HG03103 (cell line): ENCODE measurements around the gene GPR148.
"Not testable (repeated sequence)": the region's sequence is repeated elsewhere in the genome, so short reads cannot be mapped to it uniquely, and the experiment has no call there.

ENCODE experiments used
- ATAC-seq: cut with Tn5 transposase; IDR thresholded peaks from one replicate; pipeline ENCODE4 v1.9.1; 2021; ENCODE audit warnings: low read depth; ENCODE audit not compliant: unreplicated experiment

GPR148 gene, protein sequence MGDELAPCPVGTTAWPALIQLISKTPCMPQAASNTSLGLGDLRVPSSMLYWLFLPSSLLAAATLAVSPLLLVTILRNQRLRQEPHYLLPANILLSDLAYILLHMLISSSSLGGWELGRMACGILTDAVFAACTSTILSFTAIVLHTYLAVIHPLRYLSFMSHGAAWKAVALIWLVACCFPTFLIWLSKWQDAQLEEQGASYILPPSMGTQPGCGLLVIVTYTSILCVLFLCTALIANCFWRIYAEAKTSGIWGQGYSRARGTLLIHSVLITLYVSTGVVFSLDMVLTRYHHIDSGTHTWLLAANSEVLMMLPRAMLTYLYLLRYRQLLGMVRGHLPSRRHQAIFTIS

GRCh38 chr2:130728549-130729316 lies at the start of gene GPR148:
GPR148 (plus strand) TSS chr2:130729070; CDS start chr2:130729152, 82 bp downstream.
- no peak for ATAC-seq

DNA sequence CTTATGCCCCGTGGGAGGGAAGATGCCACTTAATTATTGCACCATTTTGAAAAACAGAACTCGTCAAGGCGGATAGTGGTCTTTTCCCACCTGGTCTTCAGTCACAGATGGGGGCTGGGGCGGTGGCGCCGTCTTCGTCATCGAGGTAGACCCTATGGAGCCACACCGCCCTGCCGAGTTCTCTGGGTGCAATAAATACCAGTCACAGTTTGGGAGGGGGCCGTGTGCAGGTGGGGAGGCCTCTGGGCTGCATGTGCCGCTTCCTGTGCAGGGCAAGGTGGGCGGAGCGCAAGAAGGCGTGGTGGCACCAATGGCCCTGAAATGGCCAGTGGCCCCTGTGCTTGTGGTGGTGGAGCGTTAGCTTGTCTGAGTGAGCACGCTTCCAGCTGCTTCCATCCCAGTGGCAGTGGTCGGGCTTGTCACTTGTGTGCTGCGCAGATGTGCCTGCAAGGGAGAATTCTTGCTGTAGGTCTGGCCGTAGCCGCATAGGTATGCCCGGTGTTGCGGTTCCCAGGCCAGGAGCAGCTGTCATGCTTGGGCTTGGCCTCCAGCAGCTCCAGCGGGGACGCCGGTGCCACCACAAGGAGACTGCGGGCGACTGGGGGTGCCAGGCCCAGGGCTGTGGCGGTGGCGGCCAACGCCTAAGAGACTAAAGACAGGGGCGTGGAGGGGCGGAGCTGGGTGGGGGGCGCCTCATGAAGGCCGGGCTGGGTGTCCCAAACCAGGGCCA lies 36.7 kb upstream of the GPR148 start:
- peak; percentile 38 for ATAC-seq

DNA sequence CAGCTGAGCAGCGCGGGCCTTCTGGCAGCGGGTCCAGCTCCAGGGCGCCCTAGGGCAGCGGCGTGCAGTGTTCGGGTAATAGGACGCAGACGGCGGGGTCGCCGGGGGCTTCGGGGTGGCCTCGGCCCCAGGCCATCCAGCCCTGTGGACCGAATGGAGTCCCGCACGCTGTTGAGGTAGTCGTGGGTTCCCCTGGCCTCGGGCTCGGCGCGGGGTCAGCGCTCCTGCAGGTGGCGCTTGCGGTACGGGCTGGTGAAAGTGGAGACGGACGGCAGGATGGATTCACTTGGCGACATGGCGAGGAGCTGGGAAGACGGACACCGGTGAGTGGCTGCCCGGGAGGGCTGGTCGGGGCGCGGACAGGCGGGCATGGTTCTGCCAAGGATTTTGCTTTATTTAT lies 35.4 kb upstream of the GPR148 start:
- not testable (repeated sequence) for ATAC-seq

DNA sequence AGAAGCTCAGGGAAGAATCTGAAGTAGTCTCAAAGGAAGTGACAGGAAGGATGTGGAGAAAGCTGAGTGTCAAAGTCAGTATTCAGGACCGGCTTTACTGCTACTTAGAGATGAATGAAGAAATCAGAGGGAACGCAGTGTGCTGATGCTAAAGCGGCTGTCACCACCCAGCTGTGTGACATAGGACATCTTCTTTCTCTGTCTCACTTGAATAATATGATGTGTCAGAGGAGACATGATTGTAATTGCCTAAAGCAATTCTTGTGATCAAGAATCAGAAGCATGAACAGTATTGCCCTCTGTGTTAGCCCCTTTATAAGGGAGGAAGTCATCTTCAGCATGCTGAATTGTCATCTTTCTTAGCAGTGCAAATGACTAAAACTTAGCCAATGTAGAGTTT lies 25.6 kb upstream of the GPR148 start:
- ATAC-seq = not testable (repeated sequence)

DNA sequence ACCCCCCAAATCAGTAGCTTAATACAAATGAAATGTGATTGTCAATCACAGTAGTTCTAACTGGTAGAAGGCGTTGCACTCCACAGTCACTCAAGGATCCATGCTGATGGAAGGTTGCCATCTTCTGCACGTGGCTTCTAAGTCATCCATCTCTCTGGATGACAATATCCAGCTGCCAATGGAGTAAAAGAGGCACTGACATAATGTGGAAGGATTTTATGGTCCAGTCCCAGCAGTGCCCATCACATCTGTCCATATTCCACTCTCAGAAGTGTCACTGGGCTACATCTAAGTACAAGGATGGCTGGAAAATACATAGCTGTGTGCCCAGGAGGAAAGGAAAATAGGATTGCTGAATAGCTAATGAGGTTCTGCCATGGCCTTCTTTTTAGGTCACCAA lies 14.1 kb upstream of the GPR148 start:
- not testable (repeated sequence) for ATAC-seq

- ATAC-seq = no peak
Observed at GRCh38 chr2:130720036-130720435, 8.8 kb upstream of the GPR148 start.

GRCh38 chr2:130720528-130720927 lies 8.3 kb upstream of the GPR148 start:
- ATAC-seq = no peak

- ATAC-seq = no peak
Observed at GRCh38 chr2:130724455-130724854, 4.4 kb upstream of the GPR148 start.

- ATAC-seq = no peak
Observed at GRCh38 chr2:130726614-130727180, 2.2 kb upstream of the GPR148 start.

- peak; percentile 95 for ATAC-seq
Observed at GRCh38 chr2:130727286-130727924, 1.5 kb upstream of the GPR148 start.

- no peak for ATAC-seq
Observed at GRCh38 chr2:130728007-130728454, 839 bp upstream of the GPR148 start.

DNA sequence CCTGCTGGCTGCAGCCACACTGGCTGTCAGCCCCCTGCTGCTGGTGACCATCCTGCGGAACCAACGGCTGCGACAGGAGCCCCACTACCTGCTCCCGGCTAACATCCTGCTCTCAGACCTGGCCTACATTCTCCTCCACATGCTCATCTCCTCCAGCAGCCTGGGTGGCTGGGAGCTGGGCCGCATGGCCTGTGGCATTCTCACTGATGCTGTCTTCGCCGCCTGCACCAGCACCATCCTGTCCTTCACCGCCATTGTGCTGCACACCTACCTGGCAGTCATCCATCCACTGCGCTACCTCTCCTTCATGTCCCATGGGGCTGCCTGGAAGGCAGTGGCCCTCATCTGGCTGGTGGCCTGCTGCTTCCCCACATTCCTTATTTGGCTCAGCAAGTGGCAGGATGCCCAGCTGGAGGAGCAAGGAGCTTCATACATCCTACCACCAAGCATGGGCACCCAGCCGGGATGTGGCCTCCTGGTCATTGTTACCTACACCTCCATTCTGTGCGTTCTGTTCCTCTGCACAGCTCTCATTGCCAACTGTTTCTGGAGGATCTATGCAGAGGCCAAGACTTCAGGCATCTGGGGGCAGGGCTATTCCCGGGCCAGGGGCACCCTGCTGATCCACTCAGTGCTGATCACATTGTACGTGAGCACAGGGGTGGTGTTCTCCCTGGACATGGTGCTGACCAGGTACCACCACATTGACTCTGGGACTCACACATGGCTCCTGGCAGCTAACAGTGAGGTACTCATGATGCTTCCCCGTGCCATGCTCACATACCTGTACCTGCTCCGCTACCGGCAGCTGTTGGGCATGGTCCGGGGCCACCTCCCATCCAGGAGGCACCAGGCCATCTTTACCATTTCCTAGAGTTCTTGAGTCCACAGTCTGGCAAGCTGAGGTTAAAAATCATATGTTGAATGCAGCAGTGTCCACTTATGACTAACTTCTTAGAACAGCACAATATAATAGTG lies 741 bp downstream of the GPR148 start:
- no peak for ATAC-seq

- ATAC-seq = not testable (repeated sequence)
Observed at GRCh38 chr2:130732257-130732656, 3.4 kb downstream of the GPR148 start.

- ATAC-seq = no peak
Observed at GRCh38 chr2:130735200-130735599, 6.3 kb downstream of the GPR148 start.

- ATAC-seq = no peak
Observed at GRCh38 chr2:130736487-130736886, 7.6 kb downstream of the GPR148 start.

GRCh38 chr2:130737592-130737991 lies 8.7 kb downstream of the GPR148 start:
- no peak for ATAC-seq

GRCh38 chr2:130740671-130741070 lies 11.8 kb downstream of the GPR148 start:
- no peak for ATAC-seq

GRCh38 chr2:130743278-130743677 lies 14.4 kb downstream of the GPR148 start:
- no peak for ATAC-seq
